ENCODE data around the gene AADACL4. TPM values are rescaled to one million over a fixed set of nuclear protein-coding genes. Genes with fewer than 3 reads are reported as not detected.

AADACL4 gene
- total and polyA plus RNA-seq, 10 of the 15 experiments (the other 5 are each of a cell fraction or from before 2014, with no cell fraction given): not detected

- BruUV-seq (replicated peaks): no TSS peak
- no peak for FAIRE-seq
- Histone ChIP-seq H3K4me3 (no peak overlapping the region), H4K20me1 (ENCODE audit: control insufficient read depth, insufficient read depth) (no peaks in the 10 kb centered on the region), H3K36me3 (ENCODE audit: control insufficient read depth in 2 of 2, insufficient read depth in 2 of 2, low read length in 1 of 2) (no peaks in the 10 kb centered on the region), H3K9ac (ENCODE audit: control insufficient read depth, insufficient read depth, low read length) (no peak overlapping the region), H2AFZ (ENCODE audit: control insufficient read depth, low read depth, low read length) (no peak overlapping the region), H3K79me2 (ENCODE audit: control insufficient read depth, insufficient read depth, low read length) (no peaks in the 10 kb centered on the region), H3K4me1 (ENCODE audit: control insufficient read depth, insufficient read depth, low read length) (no peaks in the 10 kb centered on the region), H3K27ac (ENCODE audit: control insufficient read depth, insufficient read depth) (no peak overlapping the region), H3K4me2 (ENCODE audit: control insufficient read depth, insufficient read depth) (no peak overlapping the region), H3K27me3 (replicated peaks in 1 of 2; ENCODE audit: control insufficient read depth in 2 of 2, insufficient read depth in 2 of 2, low read length in 1 of 2) (no peaks in the 10 kb centered on the region; a peak in 1 of 4 replicates), H3K9me3 (replicated peaks; ENCODE audit: control insufficient read depth, insufficient read depth, low read length) (peaks cover 1% of the 10 kb centered on the region; the same call in 2 of the 3 replicates)
- in situ Hi-C loops (cut with MboI) (no loop called here), intact Hi-C loops (cut with micrococcal nuclease; ENCODE audit: unreplicated experiment) (loop anchor here (5.0 kb wide), 1 partner anchor 156 kb away; no protein-coding TSS in a partner anchor)
- no peak for ATAC-seq
- POLR2A ChIA-PET: interaction anchor here (1.2 kb wide), 1 partner anchor 10 kb away, joined by 3 read pairs; no protein-coding TSS in a partner anchor
- WGBS (ENCODE audit: insufficient coverage, insufficient replicate concordance, low lambda C conversion rate, missing lambda C conversion rate): 67% methylated on average over 9 of the region's 9 CpGs
- CTCF ChIA-PET: interaction anchor here (5.1 kb wide), 1 partner anchor 16 kb away, joined by 47 read pairs; the partner anchor contains the start of gene DHRS3
- SMC1A ChIA-PET (ENCODE audit: uncharacterized antibody, unreplicated experiment): interaction anchor here (0.7 to 4.6 kb wide), 2 partner anchors 14 to 99 kb away, joined by 3 to 49 read pairs; partner anchors contain the start of gene DHRS3
- no peak for DNase-seq (ENCODE audit: low read depth, low spot score)
- RAD21 ChIA-PET (ENCODE audit: unreplicated experiment): interaction anchor here (4.7 kb wide), 1 partner anchor 15 kb away, joined by 50 read pairs; the partner anchor contains the start of gene DHRS3
- TF ChIP-seq, protein P1, sequence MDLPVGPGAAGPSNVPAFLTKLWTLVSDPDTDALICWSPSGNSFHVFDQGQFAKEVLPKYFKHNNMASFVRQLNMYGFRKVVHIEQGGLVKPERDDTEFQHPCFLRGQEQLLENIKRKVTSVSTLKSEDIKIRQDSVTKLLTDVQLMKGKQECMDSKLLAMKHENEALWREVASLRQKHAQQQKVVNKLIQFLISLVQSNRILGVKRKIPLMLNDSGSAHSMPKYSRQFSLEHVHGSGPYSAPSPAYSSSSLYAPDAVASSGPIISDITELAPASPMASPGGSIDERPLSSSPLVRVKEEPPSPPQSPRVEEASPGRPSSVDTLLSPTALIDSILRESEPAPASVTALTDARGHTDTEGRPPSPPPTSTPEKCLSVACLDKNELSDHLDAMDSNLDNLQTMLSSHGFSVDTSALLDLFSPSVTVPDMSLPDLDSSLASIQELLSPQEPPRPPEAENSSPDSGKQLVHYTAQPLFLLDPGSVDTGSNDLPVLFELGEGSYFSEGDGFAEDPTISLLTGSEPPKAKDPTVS (IDR thresholded peaks at IDR 0.05; ENCODE audit: low read depth, low read length): no peak
- TF ChIP-seq ZBTB40 (IDR thresholded peaks at IDR 0.05; ENCODE audit: borderline replicate concordance) (no peak), RCOR1 (conservative IDR thresholded peaks at IDR 0.05; ENCODE audit: low read depth, low read length) (no peak), ZZZ3 (IDR thresholded peaks at IDR 0.05; ENCODE audit: control insufficient read depth, insufficient read length, low read depth) (no peak), TCF7 (IDR thresholded peaks at IDR 0.05; ENCODE audit: borderline replicate concordance) (no peak), BMI1 (IDR thresholded peaks at IDR 0.05; ENCODE audit: borderline replicate concordance) (no peak), RUNX3 (IDR thresholded peaks at IDR 0.05; ENCODE audit: low read length) (no peak), POLR2AphosphoS2 (IDR thresholded peaks at IDR 0.05; ENCODE audit: low read depth, low read length) (no peak), RAD51 (IDR thresholded peaks at IDR 0.05) (no peak), SREBF1 (IDR thresholded peaks at IDR 0.05; ENCODE audit: low read length) (no peak), TBL1XR1 (IDR thresholded peaks at IDR 0.05; ENCODE audit: low read depth, low read length) (no peak), KAT2A (conservative IDR thresholded peaks at IDR 0.05; ENCODE audit: control insufficient read depth, low read depth, low read length) (no peak), CEBPB (IDR thresholded peaks at IDR 0.05; ENCODE audit: borderline replicate concordance in 1 of 2, low read depth in 2 of 2, low read length in 2 of 2) (no peak)
- TF ChIP-seq, protein P2, sequence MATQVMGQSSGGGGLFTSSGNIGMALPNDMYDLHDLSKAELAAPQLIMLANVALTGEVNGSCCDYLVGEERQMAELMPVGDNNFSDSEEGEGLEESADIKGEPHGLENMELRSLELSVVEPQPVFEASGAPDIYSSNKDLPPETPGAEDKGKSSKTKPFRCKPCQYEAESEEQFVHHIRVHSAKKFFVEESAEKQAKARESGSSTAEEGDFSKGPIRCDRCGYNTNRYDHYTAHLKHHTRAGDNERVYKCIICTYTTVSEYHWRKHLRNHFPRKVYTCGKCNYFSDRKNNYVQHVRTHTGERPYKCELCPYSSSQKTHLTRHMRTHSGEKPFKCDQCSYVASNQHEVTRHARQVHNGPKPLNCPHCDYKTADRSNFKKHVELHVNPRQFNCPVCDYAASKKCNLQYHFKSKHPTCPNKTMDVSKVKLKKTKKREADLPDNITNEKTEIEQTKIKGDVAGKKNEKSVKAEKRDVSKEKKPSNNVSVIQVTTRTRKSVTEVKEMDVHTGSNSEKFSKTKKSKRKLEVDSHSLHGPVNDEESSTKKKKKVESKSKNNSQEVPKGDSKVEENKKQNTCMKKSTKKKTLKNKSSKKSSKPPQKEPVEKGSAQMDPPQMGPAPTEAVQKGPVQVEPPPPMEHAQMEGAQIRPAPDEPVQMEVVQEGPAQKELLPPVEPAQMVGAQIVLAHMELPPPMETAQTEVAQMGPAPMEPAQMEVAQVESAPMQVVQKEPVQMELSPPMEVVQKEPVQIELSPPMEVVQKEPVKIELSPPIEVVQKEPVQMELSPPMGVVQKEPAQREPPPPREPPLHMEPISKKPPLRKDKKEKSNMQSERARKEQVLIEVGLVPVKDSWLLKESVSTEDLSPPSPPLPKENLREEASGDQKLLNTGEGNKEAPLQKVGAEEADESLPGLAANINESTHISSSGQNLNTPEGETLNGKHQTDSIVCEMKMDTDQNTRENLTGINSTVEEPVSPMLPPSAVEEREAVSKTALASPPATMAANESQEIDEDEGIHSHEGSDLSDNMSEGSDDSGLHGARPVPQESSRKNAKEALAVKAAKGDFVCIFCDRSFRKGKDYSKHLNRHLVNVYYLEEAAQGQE (IDR thresholded peaks at IDR 0.05; ENCODE audit: low read depth, low read length): no peak
Measured at GRCh38 chr1:12603224-12603623, 40.7 kb upstream of the AADACL4 start.

Measured in GM12878 (cell line).